Keratinocyte (primary cell): ENCODE data around the gene PPP1R7. TPM values are rescaled to one million over a fixed set of nuclear protein-coding genes. Genes with fewer than 3 reads are reported as not detected.

ENCODE experiments used
- DNase-seq: peaks from one replicate; pipeline ENCODE4 v3.0.0-alpha.2; 2011; ENCODE audit warnings: low read depth, missing footprints, low spot score
- FAIRE-seq: peaks from 2 replicates; lab custom pipeline; 2011; peaks lifted over from hg19 to GRCh38; lab: Jason Lieb, UNC
- H2AFZ ChIP-seq: 2 replicates; pipeline ENCODE4 v1.6.0; 2012; ENCODE audit warnings: low read length, control low read depth, inconsistent platforms; ENCODE audit not compliant: control insufficient read depth
- H3K27ac ChIP-seq: 2 replicates; pipeline ENCODE4 v1.5.1; 2011; ENCODE audit warnings: low read length; ENCODE audit not compliant: control insufficient read depth, insufficient read depth
- H3K27me3 ChIP-seq: 3 replicates; pipeline ENCODE4 v1.6.0; 2011; ENCODE audit warnings: low read length; ENCODE audit not compliant: control insufficient read depth, insufficient read depth; ENCODE audit errors: extremely low read depth
- H3K36me3 ChIP-seq, 2 experiments: 2 replicates in 1 of 2; 3 replicates in 1 of 2; pipeline ENCODE4 v1.5.1; 2011; ENCODE audit warnings: low read length in 2 of 2, mild to moderate bottlenecking in 1 of 2; ENCODE audit not compliant: control insufficient read depth in 2 of 2, insufficient read depth in 2 of 2; ENCODE audit errors: extremely low read depth in 1 of 2
- H3K4me1 ChIP-seq: 3 replicates; pipeline ENCODE4 v1.5.1; 2011; ENCODE audit warnings: low read length; ENCODE audit not compliant: control insufficient read depth, insufficient read depth; ENCODE audit errors: extremely low read depth
- H3K4me2 ChIP-seq: 3 replicates; pipeline ENCODE4 v1.6.0; 2011; ENCODE audit warnings: low read depth, low read length; ENCODE audit not compliant: control insufficient read depth, insufficient read depth; ENCODE audit errors: extremely low read depth
- H3K4me3 ChIP-seq, 3 experiments: fragments of 200-600 bp in 1 of 3; sonication (generic) in 1 of 3; 2 replicates in 2 of 3; 3 replicates in 1 of 3; pipeline ENCODE4 v1.5.1; 2011 to 2016; ENCODE audit warnings: low read length in 3 of 3, mild to moderate bottlenecking in 3 of 3, control low read depth in 2 of 3, inconsistent platforms in 1 of 3, low read depth in 1 of 3, mixed read lengths in 1 of 3, mixed run types in 1 of 3, moderate library complexity in 1 of 3; ENCODE audit not compliant: control insufficient read depth in 2 of 3, insufficient read depth in 2 of 3; ENCODE audit errors: extremely low read depth in 1 of 3
- H3K79me2 ChIP-seq: 2 replicates; pipeline ENCODE4 v1.6.0; 2012; ENCODE audit warnings: low read length; ENCODE audit not compliant: control insufficient read depth, insufficient read depth
- H3K9ac ChIP-seq: 3 replicates; pipeline ENCODE4 v1.6.0; 2011; ENCODE audit warnings: low read length; ENCODE audit not compliant: control insufficient read depth, insufficient read depth; ENCODE audit errors: extremely low read depth
- H3K9me1 ChIP-seq: 3 replicates; pipeline ENCODE4 v1.6.0; 2011; ENCODE audit warnings: low read length; ENCODE audit not compliant: control insufficient read depth, insufficient read depth; ENCODE audit errors: extremely low read depth
- H3K9me3 ChIP-seq: 2 replicates; pipeline ENCODE4 v1.5.1; 2012; ENCODE audit warnings: low read depth, low read length; ENCODE audit not compliant: control insufficient read depth
- H4K20me1 ChIP-seq: 3 replicates; pipeline ENCODE4 v1.6.0; 2011; ENCODE audit warnings: low read length; ENCODE audit not compliant: control insufficient read depth, insufficient read depth; ENCODE audit errors: extremely low read depth
- EZH2 ChIP-seq: IDR thresholded peaks from one replicate; pipeline ENCODE4 v1.6.1; 2012; ENCODE audit warnings: inconsistent platforms, mild to moderate bottlenecking, low read length, moderate library complexity
- dilution Hi-C: fragments of 300-500 bp; cut with MboI; formaldehyde crosslinking; loops from one replicate; pipeline ENCODE4 v1.7.0; 2020; ENCODE audit warnings: low sequenced_read_pairs; ENCODE audit not compliant: extremely low pct_ligation_motif_present
- polyA plus RNA-seq, 5 experiments: library from polyadenylated mRNA; depleted of rRNA in 3 of 5; stranded (reverse) in 3 of 5; stranded (forward) in 1 of 5; unstranded in 1 of 5; fragments of >200 nt; gene quantifications; 1 replicate in 1 of 5; 2 replicates in 3 of 5; 3 replicates in 1 of 5; pipeline versions ENCODE4 v1.2.1 to v1.2.3, GENCODE V29; 2011 to 2012; ENCODE audit warnings: missing spikeins in 2 of 5, low read depth in 1 of 5, low replicate concordance in 1 of 5
- TF ChIP-seq, protein P1 (sequence below), 3 experiments: IDR thresholded peaks in 1 of 3; conservative IDR thresholded peaks in 1 of 3; optimal IDR thresholded peaks in 1 of 3; 2 replicates in 2 of 3; 3 replicates in 1 of 3; pipeline versions ENCODE3 to v1.5.1; 2011; ENCODE audit warnings: low read length in 3 of 3, mild to moderate bottlenecking in 3 of 3, moderate library complexity in 2 of 3, control low read depth in 1 of 3, inconsistent platforms in 1 of 3; ENCODE audit not compliant: insufficient read depth in 2 of 3; ENCODE audit errors: extremely low read depth in 1 of 3

PPP1R7 gene
- polyA plus RNA-seq, 1 donor (not counting 4 experiments of a cell fraction or from before 2014, with no cell fraction given) = 84.9 TPM

DNA sequence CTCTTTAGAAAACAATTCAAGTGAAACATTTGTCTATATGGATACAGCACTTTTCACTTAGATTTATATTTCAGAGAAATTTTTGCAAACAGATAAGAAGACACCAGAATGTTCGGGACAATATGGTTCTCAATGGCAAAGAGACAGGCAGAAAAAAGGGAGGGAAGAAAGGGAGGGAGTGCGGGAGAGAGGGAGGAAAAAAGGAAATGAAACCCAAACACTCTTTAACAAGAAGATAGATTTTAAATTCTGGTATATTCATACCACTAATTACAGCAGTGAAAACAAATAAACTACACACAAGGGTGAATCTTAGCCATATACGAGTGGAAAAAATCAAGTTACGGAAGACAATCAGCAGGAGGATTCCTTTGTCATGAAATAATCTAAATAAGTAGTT is 4.0 kb upstream of the PPP1R7 start:
- H3K4me1 ChIP-seq = peaks cover 15% of the 10 kb centered on the region
- peaks cover 0 to 2% of the 10 kb centered on the region in 2 experiments for H3K36me3 ChIP-seq
- no peak for DNase-seq
- dilution Hi-C loops = no loop called here
- no peaks in the 10 kb centered on the region for H3K9me1 ChIP-seq
- H3K27me3 ChIP-seq = no peaks in the 10 kb centered on the region
- H3K9me3 ChIP-seq = no peaks in the 10 kb centered on the region
- H3K79me2 ChIP-seq = peaks cover 8% of the 10 kb centered on the region
- no peak overlapping the region for H3K27ac ChIP-seq
- H3K4me2 ChIP-seq = no peak overlapping the region
- H3K4me3 ChIP-seq = no peak overlapping the region
- FAIRE-seq = no peak
- TF ChIP-seq, protein P1, sequence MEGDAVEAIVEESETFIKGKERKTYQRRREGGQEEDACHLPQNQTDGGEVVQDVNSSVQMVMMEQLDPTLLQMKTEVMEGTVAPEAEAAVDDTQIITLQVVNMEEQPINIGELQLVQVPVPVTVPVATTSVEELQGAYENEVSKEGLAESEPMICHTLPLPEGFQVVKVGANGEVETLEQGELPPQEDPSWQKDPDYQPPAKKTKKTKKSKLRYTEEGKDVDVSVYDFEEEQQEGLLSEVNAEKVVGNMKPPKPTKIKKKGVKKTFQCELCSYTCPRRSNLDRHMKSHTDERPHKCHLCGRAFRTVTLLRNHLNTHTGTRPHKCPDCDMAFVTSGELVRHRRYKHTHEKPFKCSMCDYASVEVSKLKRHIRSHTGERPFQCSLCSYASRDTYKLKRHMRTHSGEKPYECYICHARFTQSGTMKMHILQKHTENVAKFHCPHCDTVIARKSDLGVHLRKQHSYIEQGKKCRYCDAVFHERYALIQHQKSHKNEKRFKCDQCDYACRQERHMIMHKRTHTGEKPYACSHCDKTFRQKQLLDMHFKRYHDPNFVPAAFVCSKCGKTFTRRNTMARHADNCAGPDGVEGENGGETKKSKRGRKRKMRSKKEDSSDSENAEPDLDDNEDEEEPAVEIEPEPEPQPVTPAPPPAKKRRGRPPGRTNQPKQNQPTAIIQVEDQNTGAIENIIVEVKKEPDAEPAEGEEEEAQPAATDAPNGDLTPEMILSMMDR (optimal IDR thresholded peaks at IDR 0.05 in 1 of 3, IDR thresholded peaks at IDR 0.05 in 1 of 3, conservative IDR thresholded peaks at IDR 0.05 in 1 of 3; ENCODE audit: extremely low read depth in 1 of 3, insufficient read depth in 2 of 3, low read length in 3 of 3) = no peak
- TF ChIP-seq EZH2 = no peak
- H2AFZ ChIP-seq = no peak overlapping the region
- H4K20me1 ChIP-seq = no peaks in the 10 kb centered on the region
- no peak overlapping the region for H3K9ac ChIP-seq

DNA sequence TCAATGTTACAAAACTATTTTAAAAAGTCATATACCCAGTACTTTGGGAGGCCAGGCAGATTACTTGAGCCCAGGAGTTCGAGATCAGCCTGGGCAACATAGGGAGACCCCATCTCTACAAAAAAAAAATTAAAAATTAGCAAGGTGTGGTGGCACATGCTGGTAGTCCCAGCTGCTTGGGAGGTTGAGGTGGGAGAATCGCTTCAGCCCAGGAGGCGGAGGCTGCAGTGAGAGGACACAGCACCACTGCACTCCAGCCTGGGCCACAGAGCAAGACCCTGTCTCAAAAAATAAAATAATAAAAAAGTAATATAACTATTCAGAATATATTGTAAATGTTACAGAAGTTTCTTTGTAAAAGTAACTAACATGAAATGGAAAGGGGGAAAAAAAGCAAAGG is 2.9 kb upstream of the PPP1R7 start:
- no peak for TF ChIP-seq EZH2
- TF ChIP-seq, protein P1 (optimal IDR thresholded peaks at IDR 0.05 in 1 of 3, IDR thresholded peaks at IDR 0.05 in 1 of 3, conservative IDR thresholded peaks at IDR 0.05 in 1 of 3; ENCODE audit: extremely low read depth in 1 of 3, insufficient read depth in 2 of 3, low read length in 3 of 3) = no peak
- Histone ChIP-seq H3K27ac (no peak overlapping the region), H3K9ac (no peak overlapping the region), H3K9me1 (no peaks in the 10 kb centered on the region), H3K4me1 (peaks cover 16% of the 10 kb centered on the region), H4K20me1 (no peaks in the 10 kb centered on the region), H2AFZ (no peak overlapping the region), H3K4me3 (no peak overlapping the region), H3K9me3 (no peaks in the 10 kb centered on the region), H3K27me3 (no peaks in the 10 kb centered on the region), H3K36me3 (peaks cover 0 to 2% of the 10 kb centered on the region in 2 experiments), H3K4me2 (no peak overlapping the region), H3K79me2 (peaks cover 17% of the 10 kb centered on the region)
- FAIRE-seq (no peak), DNase-seq (no peak)
- dilution Hi-C loops = no loop called here
